Measurements from ENCODE around the gene SIGLEC12. TPM values are rescaled to one million over a fixed set of nuclear protein-coding genes. Genes with fewer than 3 reads are reported as not detected.

Gene SIGLEC12
- total RNA-seq, 1 donor from 2014 or later: not detected

GRCh38 chr19:51457351-51458013, 44.1 kb downstream of the SIGLEC12 start:
- no peaks in the 10 kb centered on the region for H3K4me1 Mint-ChIP-seq
- no peak for DNase-seq (ENCODE audit: low spot score)
- H3K27me3 ChIP-seq: no peaks in the 10 kb centered on the region
- H3K9ac ChIP-seq: no peak overlapping the region
- H3K9me3 ChIP-seq (ENCODE audit: low read depth): no peaks in the 10 kb centered on the region
- no peak overlapping the region for H3K4me3 ChIP-seq
- H2AFZ ChIP-seq (replicated peaks): no peak overlapping the region
- no peaks in the 10 kb centered on the region for H3K4me1 ChIP-seq
- no peaks in the 10 kb centered on the region for H3K36me3 ChIP-seq
- no peaks in the 10 kb centered on the region for H3F3A ChIP-seq (ENCODE audit: low read depth)
- no peak for TF ChIP-seq CTCF (IDR thresholded peaks at IDR 0.05)
- no peak for TF ChIP-seq EZH2phosphoT487 (IDR thresholded peaks at IDR 0.05)
- no peak for TF ChIP-seq EZH2 (IDR thresholded peaks at IDR 0.05)
- no peaks in the 10 kb centered on the region for H3K36me3 Mint-ChIP-seq
- H4K20me1 ChIP-seq (ENCODE audit: low read depth): no peaks in the 10 kb centered on the region
- H3K4me2 ChIP-seq: no peak overlapping the region
- H3K27ac ChIP-seq: no peak overlapping the region
- peaks cover 12% of the 10 kb centered on the region for H3K27me3 Mint-ChIP-seq (ENCODE audit: insufficient read depth, low read depth)
- H3K79me2 ChIP-seq (ENCODE audit: low read depth): no peaks in the 10 kb centered on the region
- H3K9me3 Mint-ChIP-seq: peaks cover 2% of the 10 kb centered on the region
- H3K4me3 Mint-ChIP-seq: no peak overlapping the region
- H3K27ac Mint-ChIP-seq: no peak overlapping the region

GRCh38 chr19:51456541-51457290, 44.9 kb downstream of the SIGLEC12 start:
- TF ChIP-seq EZH2phosphoT487 (IDR thresholded peaks at IDR 0.05): no peak
- TF ChIP-seq EZH2 (IDR thresholded peaks at IDR 0.05): no peak
- no peak for TF ChIP-seq CTCF (IDR thresholded peaks at IDR 0.05)
- Histone ChIP-seq H3K9ac (no peak overlapping the region), H3K4me3 (no peak overlapping the region), H3K27me3 (no peaks in the 10 kb centered on the region), H3K36me3 (no peaks in the 10 kb centered on the region), H3K4me1 (no peaks in the 10 kb centered on the region), H3F3A (ENCODE audit: low read depth) (no peaks in the 10 kb centered on the region), H3K27ac (no peak overlapping the region), H2AFZ (replicated peaks) (no peak overlapping the region), H3K79me2 (ENCODE audit: low read depth) (no peaks in the 10 kb centered on the region), H4K20me1 (ENCODE audit: low read depth) (no peaks in the 10 kb centered on the region), H3K9me3 (ENCODE audit: low read depth) (no peaks in the 10 kb centered on the region), H3K4me2 (no peak overlapping the region)
- Mint-ChIP-seq H3K36me3 (no peaks in the 10 kb centered on the region), H3K4me1 (no peaks in the 10 kb centered on the region), H3K27ac (no peak overlapping the region), H3K4me3 (no peak overlapping the region), H3K9me3 (peaks cover 2% of the 10 kb centered on the region), H3K27me3 (ENCODE audit: insufficient read depth, low read depth) (peaks cover 16% of the 10 kb centered on the region)
- no peak for DNase-seq (ENCODE audit: low spot score)

DNA sequence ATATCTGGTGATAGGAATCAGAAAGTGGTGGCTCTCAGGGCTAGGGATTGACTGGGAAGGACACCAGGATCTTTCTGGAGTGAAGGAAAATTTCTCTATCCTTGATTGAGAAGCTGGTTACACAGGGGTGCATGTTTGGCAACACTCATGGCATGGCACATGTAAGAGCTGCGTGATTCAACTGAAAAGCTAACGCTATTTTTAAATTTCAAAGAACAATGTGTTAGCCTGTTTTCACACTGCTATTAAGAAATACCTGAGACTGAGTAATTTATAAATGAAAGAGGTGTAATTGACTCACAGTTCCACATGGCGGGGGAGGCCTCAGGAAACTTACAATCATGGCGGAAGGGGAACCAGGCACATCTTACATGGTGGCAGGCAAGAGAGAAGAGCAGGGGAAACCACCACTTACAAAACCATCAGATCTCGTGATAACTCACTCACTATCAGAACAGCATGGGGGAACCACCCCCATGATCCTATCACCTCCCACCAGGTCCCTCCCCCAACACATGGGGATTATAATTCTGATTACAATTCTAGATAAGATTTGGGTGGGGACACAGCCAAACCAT, 50.8 kb downstream of the SIGLEC12 start:
- H3K79me2 ChIP-seq (ENCODE audit: low read depth): no peaks in the 10 kb centered on the region
- H3K27me3 ChIP-seq: no peaks in the 10 kb centered on the region
- Mint-ChIP-seq H3K27ac (no peak overlapping the region), H3K4me3 (no peak overlapping the region), H3K36me3 (no peaks in the 10 kb centered on the region), H3K4me1 (no peaks in the 10 kb centered on the region), H3K27me3 (ENCODE audit: insufficient read depth, low read depth) (peaks cover 14% of the 10 kb centered on the region), H3K9me3 (no peaks in the 10 kb centered on the region)
- DNase-seq (ENCODE audit: low spot score): no peak
- no peak overlapping the region for H3K9ac ChIP-seq
- no peaks in the 10 kb centered on the region for H3K9me3 ChIP-seq (ENCODE audit: low read depth)
- H3K4me1 ChIP-seq: no peaks in the 10 kb centered on the region
- H3K27ac ChIP-seq: no peak overlapping the region
- no peak overlapping the region for H3K4me3 ChIP-seq
- no peak overlapping the region for H3K4me2 ChIP-seq
- H2AFZ ChIP-seq (replicated peaks): no peak overlapping the region
- no peaks in the 10 kb centered on the region for H4K20me1 ChIP-seq (ENCODE audit: low read depth)
- no peaks in the 10 kb centered on the region for H3K36me3 ChIP-seq
- no peaks in the 10 kb centered on the region for H3F3A ChIP-seq (ENCODE audit: low read depth)
- no peak for TF ChIP-seq CTCF (IDR thresholded peaks at IDR 0.05)
